ENCODE results near the gene ZC3H12A. TPM values are rescaled to one million over a fixed set of nuclear protein-coding genes. Genes with fewer than 3 reads are reported as not detected.

Gene ZC3H12A
- total and polyA plus RNA-seq, 8 donors, result 8.4 to 89.3 (median 29.0) TPM

DNA sequence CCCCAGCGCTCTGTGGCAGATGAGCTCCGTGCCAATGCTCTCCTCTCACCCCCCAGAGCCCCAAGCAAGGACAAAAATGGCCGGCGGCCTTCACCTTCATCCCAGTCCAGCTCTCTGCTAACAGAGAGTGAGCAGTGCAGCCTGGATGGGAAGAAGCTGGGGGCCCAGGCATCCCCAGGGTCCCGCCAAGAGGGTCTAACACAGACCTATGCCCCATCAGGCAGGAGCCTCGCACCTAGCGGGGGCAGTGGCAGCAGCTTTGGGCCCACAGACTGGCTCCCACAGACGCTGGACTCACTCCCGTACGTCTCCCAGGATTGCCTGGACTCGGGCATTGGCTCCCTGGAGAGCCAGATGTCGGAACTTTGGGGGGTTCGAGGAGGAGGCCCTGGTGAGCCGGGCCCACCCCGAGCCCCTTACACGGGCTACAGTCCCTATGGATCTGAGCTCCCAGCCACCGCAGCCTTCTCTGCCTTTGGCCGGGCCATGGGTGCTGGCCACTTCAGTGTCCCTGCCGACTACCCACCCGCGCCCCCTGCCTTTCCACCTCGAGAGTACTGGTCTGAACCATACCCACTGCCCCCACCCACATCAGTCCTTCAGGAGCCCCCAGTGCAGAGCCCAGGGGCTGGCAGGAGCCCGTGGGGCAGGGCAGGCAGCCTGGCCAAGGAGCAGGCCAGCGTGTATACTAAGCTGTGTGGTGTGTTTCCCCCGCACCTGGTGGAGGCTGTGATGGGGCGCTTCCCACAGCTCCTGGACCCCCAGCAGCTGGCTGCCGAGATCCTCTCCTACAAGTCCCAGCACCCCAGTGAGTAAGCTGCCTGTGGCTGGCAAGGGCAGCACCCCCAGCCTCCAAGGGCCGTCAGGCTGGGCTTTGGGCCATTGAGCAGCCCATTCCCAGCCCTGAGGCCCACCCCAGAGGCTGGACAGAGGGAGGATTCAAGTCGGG is 8.7 kb downstream of the ZC3H12A start:
- WGBS, 5 donors, result 81 to 88% (median 85%) methylated on average over 14 to 29 of the region's 29 CpGs
- no peak for DNase-seq
- no peaks in the 10 kb centered on the region for H3K27me3 ChIP-seq
- intact Hi-C loops (cut with DNase I; ENCODE audit: low total_unique reads), result no loop called here
- peak overlapping the region; percentile 53 to 97 (median 83) for H3K27ac ChIP-seq
- H3K9me3 ChIP-seq, result no peaks in the 10 kb centered on the region
- peaks cover 49 to 64% (median 55%) of the 10 kb centered on the region in 4 donors for H3K36me3 ChIP-seq
- no peak for TF ChIP-seq POLR2AphosphoS5 (IDR thresholded peaks at IDR 0.05)
- TF ChIP-seq, protein P1, sequence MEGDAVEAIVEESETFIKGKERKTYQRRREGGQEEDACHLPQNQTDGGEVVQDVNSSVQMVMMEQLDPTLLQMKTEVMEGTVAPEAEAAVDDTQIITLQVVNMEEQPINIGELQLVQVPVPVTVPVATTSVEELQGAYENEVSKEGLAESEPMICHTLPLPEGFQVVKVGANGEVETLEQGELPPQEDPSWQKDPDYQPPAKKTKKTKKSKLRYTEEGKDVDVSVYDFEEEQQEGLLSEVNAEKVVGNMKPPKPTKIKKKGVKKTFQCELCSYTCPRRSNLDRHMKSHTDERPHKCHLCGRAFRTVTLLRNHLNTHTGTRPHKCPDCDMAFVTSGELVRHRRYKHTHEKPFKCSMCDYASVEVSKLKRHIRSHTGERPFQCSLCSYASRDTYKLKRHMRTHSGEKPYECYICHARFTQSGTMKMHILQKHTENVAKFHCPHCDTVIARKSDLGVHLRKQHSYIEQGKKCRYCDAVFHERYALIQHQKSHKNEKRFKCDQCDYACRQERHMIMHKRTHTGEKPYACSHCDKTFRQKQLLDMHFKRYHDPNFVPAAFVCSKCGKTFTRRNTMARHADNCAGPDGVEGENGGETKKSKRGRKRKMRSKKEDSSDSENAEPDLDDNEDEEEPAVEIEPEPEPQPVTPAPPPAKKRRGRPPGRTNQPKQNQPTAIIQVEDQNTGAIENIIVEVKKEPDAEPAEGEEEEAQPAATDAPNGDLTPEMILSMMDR (IDR thresholded peaks at IDR 0.05), result no peak
- no peak for TF ChIP-seq EP300 (IDR thresholded peaks at IDR 0.05)
- TF ChIP-seq POLR2A (IDR thresholded peaks at IDR 0.05), result no peak
- H3K4me1 ChIP-seq, result peaks cover 73 to 99% (median 87%) of the 10 kb centered on the region in 4 donors
- H3K4me3 ChIP-seq, result peak overlapping the region in 1 of 4 donors; percentile 85

DNA sequence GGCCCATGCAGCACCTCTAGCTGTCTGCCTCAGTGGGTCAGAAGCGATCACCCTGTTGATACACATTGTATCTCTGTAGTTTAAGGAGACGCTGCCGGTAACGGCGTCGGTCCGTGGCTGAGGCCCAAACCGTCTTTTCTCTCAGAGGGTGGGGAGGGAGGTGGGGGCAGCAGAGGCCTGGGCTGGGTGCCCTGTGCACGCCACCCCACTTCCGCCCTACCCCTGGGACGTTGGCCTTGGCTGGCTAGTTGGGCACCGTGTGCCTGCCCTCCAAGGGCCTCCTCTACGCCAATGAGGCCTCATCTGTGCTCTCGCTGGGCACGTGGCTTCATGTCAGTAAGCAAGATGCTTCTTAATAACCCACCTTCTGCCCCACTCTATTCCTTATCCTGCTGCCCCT is 9.4 kb downstream of the ZC3H12A start:
- H3K4me1 ChIP-seq, result peaks cover 66 to 92% (median 80%) of the 10 kb centered on the region in 4 donors
- 54 to 61% (median 56%) methylated on average over 13 to 15 of the region's 15 CpGs for WGBS, 5 donors
- H3K36me3 ChIP-seq, result peaks cover 44 to 64% (median 57%) of the 10 kb centered on the region in 4 donors
- TF ChIP-seq EP300 (IDR thresholded peaks at IDR 0.05), result no peak
- TF ChIP-seq POLR2A (IDR thresholded peaks at IDR 0.05), result no peak
- TF ChIP-seq, protein P1 (IDR thresholded peaks at IDR 0.05), result no peak
- peak in 1 of 3 donors; percentile 7 for TF ChIP-seq POLR2AphosphoS5 (IDR thresholded peaks at IDR 0.05)
- no peaks in the 10 kb centered on the region for H3K9me3 ChIP-seq
- no peaks in the 10 kb centered on the region for H3K27me3 ChIP-seq
- H3K27ac ChIP-seq, result peak overlapping the region; percentile 53 to 97 (median 83)
- DNase-seq, result no peak
- H3K4me3 ChIP-seq, result peak overlapping the region in 1 of 4 donors; percentile 85
- intact Hi-C loops (cut with DNase I; ENCODE audit: low total_unique reads), result no loop called here

DNA sequence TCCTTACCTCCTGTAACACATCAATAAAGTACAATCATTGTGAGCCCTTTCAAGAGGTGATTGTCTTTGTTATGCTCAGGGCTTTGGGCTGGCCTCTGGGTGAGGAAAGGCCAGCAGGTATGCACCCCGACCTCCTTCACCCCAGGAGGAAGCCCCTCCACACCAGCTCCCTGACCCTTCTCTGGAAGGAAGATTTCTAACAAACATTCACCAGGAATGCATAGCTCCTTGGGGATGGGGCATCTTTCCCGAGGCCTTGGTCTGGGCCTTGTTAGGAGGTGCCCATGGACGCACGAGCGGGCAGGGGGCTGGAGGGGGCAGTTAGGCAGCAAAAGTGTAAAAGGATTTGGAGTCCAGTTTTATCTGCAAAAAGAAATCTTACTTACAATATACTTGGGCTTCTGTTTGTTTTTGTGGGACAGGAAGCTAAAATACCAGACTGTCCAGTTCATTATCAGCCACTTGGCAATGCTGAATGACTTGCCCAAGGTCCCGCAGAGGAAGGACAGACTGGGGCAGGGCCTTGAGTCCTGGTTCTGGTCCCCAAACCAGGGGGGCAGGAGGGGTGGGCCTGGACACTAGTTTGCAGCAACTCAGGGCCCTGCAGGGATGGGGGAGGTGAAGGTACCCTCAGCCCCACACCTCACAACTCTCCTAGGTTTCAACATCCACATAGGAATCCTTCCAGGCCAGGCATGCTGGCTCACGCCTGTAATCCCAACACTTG is 10.1 kb downstream of the ZC3H12A start:
- peaks cover 59 to 85% (median 73%) of the 10 kb centered on the region in 4 donors for H3K4me1 ChIP-seq
- peak; percentile 56 to 67 for DNase-seq
- H3K4me3 ChIP-seq, result no peak overlapping the region
- TF ChIP-seq POLR2AphosphoS5 (IDR thresholded peaks at IDR 0.05), result peak in 2 of 3 donors; percentile 52 to 61
- TF ChIP-seq, protein P1 (IDR thresholded peaks at IDR 0.05), result no peak
- H3K27me3 ChIP-seq, result no peaks in the 10 kb centered on the region
- peak overlapping the region; percentile 65 to 97 (median 83) for H3K27ac ChIP-seq
- H3K36me3 ChIP-seq, result peaks cover 44 to 69% (median 63%) of the 10 kb centered on the region in 4 donors
- 31 to 56% (median 45%) methylated on average over 7 of the region's 7 CpGs for WGBS, 5 donors
- no peaks in the 10 kb centered on the region for H3K9me3 ChIP-seq
- intact Hi-C loops (cut with DNase I; ENCODE audit: low total_unique reads), result no loop called here
